Measurements from ENCODE around the gene CDH12. TPM values are rescaled to one million over a fixed set of nuclear protein-coding genes. Genes with fewer than 3 reads are reported as not detected.
"Not testable (repeated sequence)": the region's sequence is repeated elsewhere in the genome, so short reads cannot be mapped to it uniquely, and the experiment has no call there.

The CDH12 gene
- total and polyA plus RNA-seq, 7 donors: 0.04 TPM; not detected in 6

DNA sequence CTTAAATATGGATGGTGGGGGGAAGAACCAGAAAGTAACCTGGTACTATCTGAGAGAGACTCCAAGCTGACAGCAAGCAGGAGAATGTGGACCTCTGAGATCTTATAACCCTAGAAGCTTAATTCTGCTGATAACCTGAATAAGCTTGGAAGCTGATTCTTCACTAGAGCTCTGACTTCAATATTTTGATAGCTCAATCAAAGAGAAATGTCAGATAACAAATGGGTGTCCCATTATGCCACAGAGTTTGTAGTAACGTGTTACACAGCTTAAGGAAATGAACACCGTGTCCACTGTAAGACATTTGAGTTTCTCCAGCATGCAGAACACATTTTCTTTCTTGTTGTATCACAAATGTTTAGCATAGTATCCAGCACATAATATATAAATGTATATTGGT is 626.7 kb downstream of the CDH12 start:
- no peak for DNase-seq
- H3K4me3 ChIP-seq: no peak overlapping the region
- no peaks in the 10 kb centered on the region for H3K9me3 ChIP-seq
- no peaks in the 10 kb centered on the region for H3K36me3 ChIP-seq
- H3K4me1 ChIP-seq: no peaks in the 10 kb centered on the region
- H3K27ac ChIP-seq: no peak overlapping the region
- intact Hi-C loops (cut with DNase I): no loop called here
- 84% methylated on average over 2 of the region's 2 CpGs for WGBS, 2 donors
- no peaks in the 10 kb centered on the region for H3K27me3 ChIP-seq
- TF ChIP-seq POLR2A (IDR thresholded peaks at IDR 0.05) (no peak), POLR2AphosphoS5 (IDR thresholded peaks at IDR 0.05) (no peak), EP300 (IDR thresholded peaks at IDR 0.05) (no peak)
- TF ChIP-seq, protein P1, sequence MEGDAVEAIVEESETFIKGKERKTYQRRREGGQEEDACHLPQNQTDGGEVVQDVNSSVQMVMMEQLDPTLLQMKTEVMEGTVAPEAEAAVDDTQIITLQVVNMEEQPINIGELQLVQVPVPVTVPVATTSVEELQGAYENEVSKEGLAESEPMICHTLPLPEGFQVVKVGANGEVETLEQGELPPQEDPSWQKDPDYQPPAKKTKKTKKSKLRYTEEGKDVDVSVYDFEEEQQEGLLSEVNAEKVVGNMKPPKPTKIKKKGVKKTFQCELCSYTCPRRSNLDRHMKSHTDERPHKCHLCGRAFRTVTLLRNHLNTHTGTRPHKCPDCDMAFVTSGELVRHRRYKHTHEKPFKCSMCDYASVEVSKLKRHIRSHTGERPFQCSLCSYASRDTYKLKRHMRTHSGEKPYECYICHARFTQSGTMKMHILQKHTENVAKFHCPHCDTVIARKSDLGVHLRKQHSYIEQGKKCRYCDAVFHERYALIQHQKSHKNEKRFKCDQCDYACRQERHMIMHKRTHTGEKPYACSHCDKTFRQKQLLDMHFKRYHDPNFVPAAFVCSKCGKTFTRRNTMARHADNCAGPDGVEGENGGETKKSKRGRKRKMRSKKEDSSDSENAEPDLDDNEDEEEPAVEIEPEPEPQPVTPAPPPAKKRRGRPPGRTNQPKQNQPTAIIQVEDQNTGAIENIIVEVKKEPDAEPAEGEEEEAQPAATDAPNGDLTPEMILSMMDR (IDR thresholded peaks at IDR 0.05): no peak

DNA sequence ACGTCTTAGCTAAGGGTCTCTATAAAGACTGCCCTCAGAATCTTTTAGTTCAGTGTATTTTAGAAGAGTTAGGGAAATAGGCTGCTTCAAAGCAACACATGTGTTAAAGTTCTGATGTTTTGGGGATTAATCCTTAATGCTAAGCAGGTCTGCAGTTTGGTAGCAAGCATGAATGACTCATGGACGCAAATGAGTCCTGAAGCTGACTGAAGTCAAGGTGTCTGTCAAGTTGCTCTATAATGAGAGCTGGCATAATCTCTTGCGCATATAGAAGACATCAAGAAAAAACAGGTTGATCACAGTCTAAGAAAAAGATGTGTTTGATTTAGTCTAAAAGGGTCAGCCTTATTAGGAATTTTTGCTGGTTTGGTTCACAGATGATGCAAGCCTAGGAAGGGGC is 630.1 kb downstream of the CDH12 start:
- no peak for DNase-seq
- no peak overlapping the region for H3K27ac ChIP-seq
- no peaks in the 10 kb centered on the region for H3K27me3 ChIP-seq
- intact Hi-C loops (cut with DNase I): no loop called here
- no peaks in the 10 kb centered on the region for H3K36me3 ChIP-seq
- no peaks in the 10 kb centered on the region for H3K4me1 ChIP-seq
- no peaks in the 10 kb centered on the region for H3K9me3 ChIP-seq
- TF ChIP-seq, protein P1 (IDR thresholded peaks at IDR 0.05): no peak
- TF ChIP-seq POLR2A (IDR thresholded peaks at IDR 0.05) (no peak), EP300 (IDR thresholded peaks at IDR 0.05) (no peak), POLR2AphosphoS5 (IDR thresholded peaks at IDR 0.05) (no peak)
- no peak overlapping the region for H3K4me3 ChIP-seq
- WGBS, 2 donors: 85 to 86% methylated on average over 3 of the region's 3 CpGs

DNA sequence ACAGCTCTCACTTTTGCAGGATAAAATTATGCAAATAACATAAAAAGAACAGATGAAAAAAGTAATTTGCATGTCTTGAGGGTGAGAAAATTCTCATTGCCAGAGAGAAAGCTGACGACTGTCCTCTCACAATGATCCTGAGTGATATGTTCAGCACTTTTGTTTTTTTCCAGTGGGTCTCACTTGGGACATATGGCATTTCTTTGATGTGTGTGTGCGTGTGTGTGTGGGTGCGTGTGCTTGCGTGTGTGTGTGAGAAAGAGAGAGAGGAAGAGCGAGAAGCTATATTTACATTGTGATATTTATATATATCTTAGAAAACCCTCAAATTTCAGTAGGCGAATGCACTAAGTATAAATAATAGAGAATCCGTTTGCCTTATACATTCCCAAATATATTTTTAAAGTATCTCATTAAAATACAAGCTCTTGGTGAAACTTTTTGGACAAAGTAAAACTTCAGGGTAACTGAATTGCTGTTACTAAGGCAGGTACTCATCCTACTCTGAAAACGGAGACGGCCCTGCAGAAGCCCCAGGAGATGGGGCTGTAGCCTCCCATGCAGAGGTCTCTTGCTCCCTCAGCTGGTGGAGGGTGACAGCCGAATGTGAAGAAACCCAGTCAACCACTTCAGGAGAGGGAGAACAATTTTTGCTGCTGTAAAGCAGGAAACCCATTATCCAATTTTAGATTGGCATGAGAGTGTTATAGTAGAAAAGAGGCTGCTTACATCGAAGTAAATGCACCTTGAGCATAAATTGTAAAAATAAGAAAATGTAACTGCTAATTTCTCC is 639.2 kb downstream of the CDH12 start:
- H3K27me3 ChIP-seq; intact Hi-C loops (cut with DNase I); H3K27ac ChIP-seq; H3K36me3 ChIP-seq; H3K4me1 ChIP-seq; H3K4me3 ChIP-seq; H3K9me3 ChIP-seq; DNase-seq: not testable (repeated sequence)
- 42 to 50% methylated on average over 9 of the region's 11 CpGs for WGBS, 2 donors

DNA sequence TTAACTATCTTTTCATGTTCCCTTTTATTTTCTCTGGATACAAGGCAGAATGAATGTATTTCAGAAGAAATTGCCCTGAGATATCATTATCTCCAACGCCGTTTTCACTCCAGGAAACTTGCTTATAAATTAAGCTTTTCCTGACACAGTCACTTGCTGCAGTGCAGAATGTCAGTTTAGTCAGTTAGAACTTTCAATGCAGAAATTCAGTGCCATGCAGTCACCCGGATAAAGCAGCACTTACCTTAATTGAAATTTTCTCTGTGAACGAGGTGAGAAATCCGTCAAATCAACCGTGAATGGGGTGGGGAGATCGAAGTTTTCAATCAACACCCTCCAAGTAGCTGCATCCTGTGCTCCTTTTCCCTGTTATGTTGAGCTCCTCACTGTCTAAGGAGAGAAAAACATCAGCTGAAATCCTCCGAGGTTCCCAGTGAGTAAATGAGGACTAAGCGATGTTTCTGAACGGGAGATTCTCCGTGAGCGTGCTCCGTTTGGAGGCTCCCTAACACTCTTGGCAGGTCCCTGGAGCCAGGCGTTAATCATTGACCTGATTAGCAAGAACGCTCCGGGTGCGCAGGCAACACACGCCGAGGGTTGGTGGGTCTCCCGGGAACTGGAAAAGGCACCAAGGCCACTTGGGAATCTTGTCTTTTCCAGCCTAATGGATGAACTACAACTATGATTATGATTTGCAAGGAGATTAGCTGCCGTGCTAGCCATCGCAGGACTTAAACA is 640.7 kb downstream of the CDH12 start:
- H3K4me3 ChIP-seq: not testable (repeated sequence)

DNA sequence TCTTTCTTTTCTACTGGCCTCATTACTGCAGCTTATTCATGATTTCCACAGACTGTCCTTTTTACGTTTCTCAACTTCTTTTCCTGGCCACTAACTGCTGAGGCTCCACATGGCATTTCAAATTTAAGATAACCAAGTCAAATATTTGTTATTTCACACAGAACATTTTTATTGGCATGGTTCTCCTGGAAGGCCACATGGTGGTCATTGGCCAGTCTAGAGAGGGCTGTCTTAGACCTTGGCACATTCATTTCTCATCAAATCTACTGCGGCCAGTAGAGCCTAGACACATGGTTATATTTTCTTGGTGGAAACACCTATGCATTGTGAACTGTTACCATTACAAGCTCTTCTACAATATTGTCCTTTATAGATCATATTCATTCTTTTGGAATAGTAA is 644.7 kb downstream of the CDH12 start:
- intact Hi-C loops (cut with DNase I); H3K4me1 ChIP-seq; DNase-seq: not testable (repeated sequence)

More for the DNA sequence above, 640.7 kb downstream of the CDH12 start:
- WGBS, 2 donors: 12 to 24% methylated on average over 20 to 21 of the region's 22 CpGs
- H3K4me1 ChIP-seq; DNase-seq; H3K27me3 ChIP-seq; intact Hi-C loops (cut with DNase I); H3K36me3 ChIP-seq; H3K9me3 ChIP-seq; H3K27ac ChIP-seq: not testable (repeated sequence)

DNA sequence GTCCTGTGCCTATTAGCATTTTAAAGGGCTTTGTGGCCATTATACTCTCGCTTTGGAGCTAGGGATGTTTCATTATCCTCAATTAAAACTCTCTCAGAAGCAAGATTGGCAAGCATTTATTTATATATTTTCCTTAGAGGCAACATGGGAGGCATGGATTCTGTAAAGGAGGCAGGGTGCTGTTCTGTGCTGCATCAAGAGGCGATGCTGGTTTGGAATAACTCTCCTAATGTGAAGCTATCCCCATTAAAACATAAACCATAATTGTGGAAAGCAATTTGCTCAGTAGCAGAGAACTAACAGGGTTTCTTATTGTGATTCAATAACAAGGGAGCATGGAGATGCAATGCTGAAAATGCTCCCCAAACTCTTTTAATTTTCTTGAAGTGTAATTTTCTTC is 664.5 kb downstream of the CDH12 start:
- not testable (repeated sequence) for H3K4me3 ChIP-seq
- WGBS, 2 donors: 83 to 84% methylated on average over 2 of the region's 2 CpGs

More for the DNA sequence above, 644.7 kb downstream of the CDH12 start:
- H3K36me3 ChIP-seq, H3K9me3 ChIP-seq, H3K4me3 ChIP-seq, H3K27me3 ChIP-seq, H3K27ac ChIP-seq: not testable (repeated sequence)
- WGBS, 2 donors: 71 to 73% methylated on average over 2 of the region's 2 CpGs

DNA sequence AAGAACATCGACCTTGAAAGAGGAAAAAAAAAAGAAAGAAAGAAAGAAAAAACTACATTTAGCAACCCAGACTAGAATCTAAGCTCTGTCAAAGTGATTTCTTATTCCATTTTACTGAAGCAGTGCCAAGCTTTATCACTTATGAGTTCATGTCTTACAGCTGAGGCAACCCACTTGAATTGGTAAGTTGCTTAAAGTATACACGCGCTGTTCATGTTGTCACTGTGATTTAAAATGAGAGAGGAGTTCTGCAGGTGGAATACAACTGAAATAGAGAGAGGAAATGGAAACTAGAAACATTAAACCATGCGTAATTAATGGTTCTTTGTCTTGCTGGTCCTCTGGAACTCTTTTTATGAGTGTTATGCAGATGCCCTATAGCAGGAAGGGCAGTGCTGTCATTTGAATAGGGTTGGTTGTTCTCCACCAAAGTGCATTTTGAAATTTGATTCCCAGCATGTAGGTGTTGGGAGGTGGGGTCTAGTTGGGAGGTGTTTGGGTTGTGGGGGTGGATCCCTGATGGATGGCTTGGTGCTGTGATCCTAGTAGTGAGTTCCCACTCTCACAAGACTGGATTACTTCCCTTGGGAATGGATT is 665.4 kb downstream of the CDH12 start:
- not testable (repeated sequence) for H3K27ac ChIP-seq, H3K27me3 ChIP-seq

More for the DNA sequence above, 664.5 kb downstream of the CDH12 start:
- H3K36me3 ChIP-seq; intact Hi-C loops (cut with DNase I); H3K4me1 ChIP-seq; H3K9me3 ChIP-seq; DNase-seq; H3K27me3 ChIP-seq; H3K27ac ChIP-seq: not testable (repeated sequence)

DNA sequence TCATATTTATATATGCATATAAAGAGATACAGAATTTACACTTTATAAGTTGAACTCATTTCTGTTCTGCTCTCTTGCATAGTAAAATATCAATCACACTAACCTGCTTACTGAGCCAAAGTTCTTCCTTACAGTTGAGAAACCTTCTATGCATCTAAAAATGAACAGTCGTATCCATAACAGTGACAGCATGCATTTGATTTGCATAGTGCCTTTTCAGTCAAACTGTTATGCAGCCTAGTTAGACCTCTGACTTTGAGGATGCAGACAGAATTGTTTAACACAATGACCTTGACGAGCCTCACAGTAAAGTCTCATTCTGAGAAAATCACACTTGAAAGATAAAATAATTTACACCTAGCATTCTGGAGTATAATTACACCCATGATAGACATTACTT is 683.9 kb downstream of the CDH12 start:
- H3K9me3 ChIP-seq; H3K27me3 ChIP-seq; DNase-seq; H3K36me3 ChIP-seq; H3K27ac ChIP-seq; intact Hi-C loops (cut with DNase I); H3K4me3 ChIP-seq; H3K4me1 ChIP-seq: not testable (repeated sequence)
- 50 to 73% methylated on average over 2 of the region's 2 CpGs for WGBS, 2 donors

More for the DNA sequence above, 665.4 kb downstream of the CDH12 start:
- DNase-seq; H3K9me3 ChIP-seq; H3K4me1 ChIP-seq; intact Hi-C loops (cut with DNase I); H3K4me3 ChIP-seq; H3K36me3 ChIP-seq: not testable (repeated sequence)
- 73 to 75% methylated on average over 3 to 4 of the region's 4 CpGs for WGBS, 2 donors

DNA sequence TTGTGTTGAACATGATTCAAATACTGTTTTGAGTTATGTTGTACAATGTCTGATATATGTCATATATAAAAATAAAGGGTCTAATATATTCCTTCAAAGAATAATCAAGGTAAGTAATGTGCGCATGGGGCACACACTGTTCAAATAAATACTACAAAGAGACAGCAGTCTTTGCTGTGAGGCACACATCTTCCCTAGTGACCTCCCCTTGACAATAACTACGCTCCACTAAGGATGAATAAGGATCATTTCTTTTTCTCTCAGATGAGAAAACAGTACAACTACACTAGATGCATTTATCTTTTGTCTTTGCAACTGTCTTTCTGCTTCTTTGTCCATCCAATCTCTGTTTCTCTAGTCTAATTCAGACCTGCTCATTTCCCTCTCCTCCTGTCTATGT is 684.4 kb downstream of the CDH12 start:
- no CpG with 5 or more reads among the region's 2 CpGs for WGBS, 2 donors
- H3K4me1 ChIP-seq; intact Hi-C loops (cut with DNase I); H3K27ac ChIP-seq; H3K4me3 ChIP-seq; DNase-seq; H3K27me3 ChIP-seq; H3K36me3 ChIP-seq; H3K9me3 ChIP-seq: not testable (repeated sequence)

DNA sequence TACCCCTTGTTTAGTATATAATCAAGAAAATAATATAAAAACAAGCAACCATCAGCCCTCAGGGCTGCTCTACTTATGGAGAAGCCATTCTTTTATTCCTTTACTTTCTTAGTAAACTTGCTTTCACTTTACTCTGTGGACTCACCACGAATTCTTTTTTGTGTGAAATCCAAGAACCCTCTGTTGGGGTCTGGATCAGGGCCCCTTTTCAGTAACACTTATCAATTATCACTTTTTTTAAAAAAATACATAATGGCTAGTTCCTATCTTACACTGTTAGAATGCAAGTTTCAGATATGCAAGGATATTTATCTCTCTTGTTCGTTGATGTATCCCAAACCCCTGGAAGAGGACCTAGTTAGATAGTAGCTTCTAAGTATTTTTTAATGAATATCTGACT is 687.2 kb downstream of the CDH12 start:
- H3K4me3 ChIP-seq; intact Hi-C loops (cut with DNase I); H3K27ac ChIP-seq; H3K36me3 ChIP-seq; H3K27me3 ChIP-seq; H3K4me1 ChIP-seq; DNase-seq; H3K9me3 ChIP-seq: not testable (repeated sequence)
- WGBS, 2 donors: 45 to 65% methylated on average over 2 of the region's 2 CpGs
